Measurements from ENCODE around the gene NCK2.
"Not testable (repeated sequence)": the region's sequence is repeated elsewhere in the genome, so short reads cannot be mapped to it uniquely, and the experiment has no call there.

Gene NCK2

GRCh38 chr2:105771291-105771690, 26.6 kb downstream of the NCK2 start:
- H3K4me3 Mint-ChIP-seq, H3K27me3 Mint-ChIP-seq: not testable (repeated sequence)
- peaks cover 81% of the 10 kb centered on the region for H3K36me3 Mint-ChIP-seq (ENCODE audit: low read depth)

GRCh38 chr2:105771836-105772235, 27.1 kb downstream of the NCK2 start:
- Mint-ChIP-seq H3K36me3 (ENCODE audit: low read depth) (peaks cover 81% of the 10 kb centered on the region), H3K4me3 (no peak overlapping the region), H3K27ac (peak overlapping the region; percentile 93), H3K9me3 (no peaks in the 10 kb centered on the region), H3K27me3 (no peaks in the 10 kb centered on the region), H3K4me1 (ENCODE audit: low read depth) (peaks cover 95% of the 10 kb centered on the region)
- DNase-seq, result peak; percentile 19

More at GRCh38 chr2:105771291-105771690, 26.6 kb downstream of the NCK2 start:
- peak overlapping the region; percentile 93 for H3K27ac Mint-ChIP-seq
- peaks cover 95% of the 10 kb centered on the region for H3K4me1 Mint-ChIP-seq (ENCODE audit: low read depth)
- not testable (repeated sequence) for H3K9me3 Mint-ChIP-seq
- DNase-seq, result peak; percentile 21

DNA sequence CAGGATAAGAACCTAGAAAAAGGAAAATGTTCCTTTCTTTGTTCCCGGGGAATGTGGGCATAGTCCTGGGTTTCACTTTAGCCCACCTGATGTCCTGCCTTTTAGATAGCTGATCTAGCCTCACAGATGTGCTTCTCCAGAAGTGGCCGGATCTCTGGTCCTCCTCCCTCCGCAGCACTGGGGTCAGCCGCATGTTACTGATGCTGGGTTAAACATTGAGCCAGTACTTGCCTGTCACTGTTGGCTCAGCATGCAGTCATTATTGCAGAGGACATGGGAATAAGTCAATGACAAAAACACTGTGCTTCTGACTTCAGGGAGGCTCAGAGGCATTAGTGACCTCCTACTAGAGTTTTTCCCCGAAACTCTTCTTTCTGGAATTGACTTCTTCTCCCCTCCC, 27.6 kb downstream of the NCK2 start:
- Mint-ChIP-seq H3K4me1 (ENCODE audit: low read depth) (peaks cover 95% of the 10 kb centered on the region), H3K36me3 (ENCODE audit: low read depth) (peaks cover 79% of the 10 kb centered on the region), H3K9me3 (no peaks in the 10 kb centered on the region), H3K4me3 (peak overlapping the region; percentile 20), H3K27ac (peak overlapping the region; percentile 93), H3K27me3 (no peaks in the 10 kb centered on the region)
- peak; percentile 22 for DNase-seq

- Mint-ChIP-seq H3K27me3 (no peaks in the 10 kb centered on the region), H3K27ac (peak overlapping the region; percentile 93), H3K36me3 (ENCODE audit: low read depth) (peaks cover 78% of the 10 kb centered on the region), H3K4me3 (no peak overlapping the region), H3K4me1 (ENCODE audit: low read depth) (peaks cover 95% of the 10 kb centered on the region), H3K9me3 (no peaks in the 10 kb centered on the region)
- DNase-seq, result peak; percentile 27
These were observed 28.9 kb downstream of the NCK2 start for GRCh38 chr2:105773568-105773967.

DNA sequence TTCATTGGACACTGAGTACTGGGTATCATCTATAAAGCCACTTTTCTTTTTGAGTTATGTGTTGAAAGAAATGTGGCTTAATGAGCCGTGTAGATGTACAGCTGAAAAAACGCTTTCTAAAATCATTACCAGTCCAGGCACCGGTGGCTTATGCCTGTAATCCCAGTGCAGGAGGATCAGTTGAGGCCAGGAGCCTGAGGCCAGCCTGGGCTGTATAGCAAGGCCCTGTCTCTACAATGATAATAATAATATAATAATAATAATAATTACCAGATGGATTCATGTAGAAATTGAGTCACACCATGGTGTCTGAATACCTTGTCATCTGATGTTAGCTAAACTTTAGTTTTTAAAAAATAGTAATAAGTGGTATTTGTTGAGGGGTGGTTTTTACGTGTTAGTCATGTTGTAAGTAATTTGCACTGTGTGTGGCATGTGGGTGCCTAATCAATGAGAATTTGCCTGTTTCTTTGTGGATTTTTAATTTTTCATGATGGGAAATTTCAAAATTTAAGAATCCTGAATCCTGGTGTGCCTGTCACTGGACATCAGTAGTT, 30.1 kb downstream of the NCK2 start:
- peaks cover 93% of the 10 kb centered on the region for H3K4me1 Mint-ChIP-seq (ENCODE audit: low read depth)
- H3K36me3 Mint-ChIP-seq (ENCODE audit: low read depth), result peaks cover 72% of the 10 kb centered on the region
- H3K9me3 Mint-ChIP-seq, result no peaks in the 10 kb centered on the region
- H3K27ac Mint-ChIP-seq, result peak overlapping the region; percentile 93
- no peaks in the 10 kb centered on the region for H3K27me3 Mint-ChIP-seq
- peak overlapping the region; percentile 57 for H3K4me3 Mint-ChIP-seq
- peak; percentile 28 for DNase-seq

- H3K9me3 Mint-ChIP-seq, result no peaks in the 10 kb centered on the region
- H3K4me1 Mint-ChIP-seq (ENCODE audit: low read depth), result peaks cover 96% of the 10 kb centered on the region
- H3K27ac Mint-ChIP-seq, result peak overlapping the region; percentile 93
- peaks cover 80% of the 10 kb centered on the region for H3K36me3 Mint-ChIP-seq (ENCODE audit: low read depth)
- peak overlapping the region; percentile 56 for H3K4me3 Mint-ChIP-seq
- peak; percentile 53 for DNase-seq
- H3K27me3 Mint-ChIP-seq, result no peaks in the 10 kb centered on the region
These were observed 31.3 kb downstream of the NCK2 start for GRCh38 chr2:105775809-105776559.

GRCh38 chr2:105776560-105776928, 31.8 kb downstream of the NCK2 start:
- H3K27me3 Mint-ChIP-seq, result no peaks in the 10 kb centered on the region
- H3K27ac Mint-ChIP-seq, result peak overlapping the region; percentile 93
- H3K4me3 Mint-ChIP-seq, result peak overlapping the region; percentile 56
- H3K4me1 Mint-ChIP-seq (ENCODE audit: low read depth), result peaks cover 97% of the 10 kb centered on the region
- no peak for DNase-seq
- peaks cover 83% of the 10 kb centered on the region for H3K36me3 Mint-ChIP-seq (ENCODE audit: low read depth)
- H3K9me3 Mint-ChIP-seq, result no peaks in the 10 kb centered on the region

- Mint-ChIP-seq H3K4me1 (ENCODE audit: low read depth) (peaks cover 98% of the 10 kb centered on the region), H3K4me3 (peak overlapping the region; percentile 56), H3K36me3 (ENCODE audit: low read depth) (peaks cover 82% of the 10 kb centered on the region), H3K27ac (peak overlapping the region; percentile 93), H3K9me3 (no peaks in the 10 kb centered on the region), H3K27me3 (no peaks in the 10 kb centered on the region)
- DNase-seq, result peak; percentile 41
These were observed 32.3 kb downstream of the NCK2 start for GRCh38 chr2:105777031-105777482.

DNA sequence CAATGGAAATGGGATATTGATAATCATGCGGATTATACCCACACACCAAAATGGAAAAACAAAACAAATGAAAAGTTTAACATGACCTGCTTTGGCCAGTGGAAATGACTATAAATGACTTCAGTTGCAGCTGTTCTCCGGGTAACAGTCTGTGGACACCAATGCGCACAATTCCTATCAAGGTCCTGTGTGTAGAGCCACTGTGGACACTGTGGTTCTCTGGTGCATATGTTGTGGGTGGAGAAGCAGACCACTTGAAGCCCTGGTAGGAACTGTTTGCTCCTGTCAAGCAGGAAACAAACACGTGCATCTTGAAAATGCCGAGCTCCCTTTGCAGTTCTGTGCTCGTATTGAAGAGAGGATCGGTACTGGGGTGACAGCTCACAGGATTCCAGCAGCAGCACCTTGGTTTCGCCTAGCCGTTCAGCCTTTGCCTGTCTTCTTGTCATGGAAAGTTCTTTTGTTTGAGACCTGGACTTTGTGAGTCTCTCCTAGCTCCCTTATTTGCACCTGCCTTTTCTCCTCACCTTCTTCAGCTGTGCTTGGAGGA, 32.9 kb downstream of the NCK2 start:
- H3K9me3 Mint-ChIP-seq, result no peaks in the 10 kb centered on the region
- peaks cover 98% of the 10 kb centered on the region for H3K4me1 Mint-ChIP-seq (ENCODE audit: low read depth)
- H3K4me3 Mint-ChIP-seq, result peak overlapping the region; percentile 56
- H3K27ac Mint-ChIP-seq, result peak overlapping the region; percentile 93
- H3K36me3 Mint-ChIP-seq (ENCODE audit: low read depth), result peaks cover 81% of the 10 kb centered on the region
- peak; percentile 48 for DNase-seq
- H3K27me3 Mint-ChIP-seq, result no peaks in the 10 kb centered on the region

DNA sequence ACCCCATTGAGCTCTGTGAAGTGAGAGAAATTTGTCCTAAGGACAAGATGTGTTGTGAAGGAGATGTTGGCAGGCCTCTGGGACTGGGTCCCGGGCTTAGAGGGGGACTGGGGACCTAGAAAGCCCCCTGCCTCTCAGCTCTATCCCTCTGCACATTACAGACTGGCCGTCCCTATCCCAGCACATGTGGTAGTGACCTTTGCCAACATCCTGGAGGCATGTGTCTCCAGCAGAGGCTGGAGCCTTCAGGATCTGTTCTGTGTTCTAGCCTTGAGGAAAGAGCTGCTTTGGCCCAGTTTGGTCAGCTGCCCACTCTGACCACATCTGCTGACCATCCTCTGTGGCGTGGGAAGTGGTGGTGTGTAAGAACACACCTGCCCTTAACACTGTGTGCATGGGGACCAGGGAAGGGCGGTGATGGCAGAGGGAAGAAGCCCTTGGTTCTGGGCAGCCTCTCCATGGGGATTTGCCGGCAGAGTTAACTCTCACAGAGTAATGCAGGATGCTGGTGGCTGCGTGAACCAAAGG, 33.4 kb downstream of the NCK2 start:
- peak; percentile 31 for DNase-seq
- H3K9me3 Mint-ChIP-seq, result no peaks in the 10 kb centered on the region
- peak overlapping the region; percentile 56 for H3K4me3 Mint-ChIP-seq
- no peaks in the 10 kb centered on the region for H3K27me3 Mint-ChIP-seq
- peaks cover 98% of the 10 kb centered on the region for H3K4me1 Mint-ChIP-seq (ENCODE audit: low read depth)
- peak overlapping the region; percentile 93 for H3K27ac Mint-ChIP-seq
- H3K36me3 Mint-ChIP-seq (ENCODE audit: low read depth), result peaks cover 80% of the 10 kb centered on the region

DNA sequence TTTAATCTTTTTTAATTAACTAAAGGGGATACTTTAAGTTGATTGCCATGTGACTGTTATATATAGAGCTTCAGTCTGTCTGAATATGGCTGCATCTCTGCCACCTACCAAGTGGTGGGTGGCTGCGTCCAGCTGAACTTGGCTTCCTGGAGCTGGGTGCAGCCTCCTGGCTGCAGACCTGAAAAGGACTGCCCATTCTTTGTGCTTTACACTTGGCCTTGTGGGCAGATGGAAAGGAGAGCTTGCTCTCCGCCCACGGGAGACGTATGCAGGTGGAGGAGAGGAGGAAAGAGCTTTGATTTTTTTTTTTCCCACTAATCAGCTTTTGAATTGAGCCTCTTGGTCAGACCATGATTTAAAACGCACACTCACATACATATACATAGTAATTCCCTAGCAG, 34.7 kb downstream of the NCK2 start:
- Mint-ChIP-seq H3K27ac (peak overlapping the region; percentile 87), H3K4me1 (ENCODE audit: low read depth) (peaks cover 98% of the 10 kb centered on the region), H3K4me3 (no peak overlapping the region), H3K9me3 (no peaks in the 10 kb centered on the region), H3K27me3 (no peaks in the 10 kb centered on the region), H3K36me3 (ENCODE audit: low read depth) (peaks cover 80% of the 10 kb centered on the region)
- peak; percentile 28 for DNase-seq

DNA sequence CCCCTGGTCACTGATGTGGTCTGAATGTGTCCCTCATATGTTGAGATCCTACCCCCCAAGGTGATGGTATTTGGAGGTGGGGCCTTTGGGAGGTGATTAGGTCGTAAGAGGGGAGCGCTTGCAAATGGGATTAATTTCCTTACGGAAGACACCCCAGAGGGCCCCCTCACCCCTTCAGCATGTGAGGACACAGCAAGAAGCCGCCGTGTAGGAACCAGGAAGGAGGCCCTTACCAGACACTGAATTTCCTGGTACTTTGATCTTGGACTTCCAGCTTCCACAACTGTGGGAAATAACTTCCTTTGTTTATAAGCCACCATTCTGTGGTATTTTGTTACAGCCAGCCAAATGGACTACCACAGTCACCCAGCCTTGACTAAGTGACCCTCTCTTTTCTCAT, 35.9 kb downstream of the NCK2 start:
- H3K9me3 Mint-ChIP-seq, result no peaks in the 10 kb centered on the region
- peaks cover 81% of the 10 kb centered on the region for H3K36me3 Mint-ChIP-seq (ENCODE audit: low read depth)
- H3K27ac Mint-ChIP-seq, result peak overlapping the region; percentile 89
- H3K4me1 Mint-ChIP-seq (ENCODE audit: low read depth), result peaks cover 97% of the 10 kb centered on the region
- H3K27me3 Mint-ChIP-seq, result no peaks in the 10 kb centered on the region
- peak; percentile 24 for DNase-seq
- H3K4me3 Mint-ChIP-seq, result no peak overlapping the region

- DNase-seq, result peak; percentile 26
- Mint-ChIP-seq H3K4me3 (no peak overlapping the region), H3K4me1 (ENCODE audit: low read depth) (peaks cover 97% of the 10 kb centered on the region), H3K27me3 (no peaks in the 10 kb centered on the region), H3K9me3 (no peaks in the 10 kb centered on the region), H3K36me3 (ENCODE audit: low read depth) (peaks cover 78% of the 10 kb centered on the region), H3K27ac (peak overlapping the region; percentile 89)
These were observed 36.7 kb downstream of the NCK2 start for GRCh38 chr2:105781274-105781978.

GRCh38 chr2:105782123-105782522, 37.4 kb downstream of the NCK2 start:
- peak; percentile 39 for DNase-seq
- peaks cover 79% of the 10 kb centered on the region for H3K36me3 Mint-ChIP-seq (ENCODE audit: low read depth)
- H3K4me1 Mint-ChIP-seq (ENCODE audit: low read depth), result peaks cover 97% of the 10 kb centered on the region
- H3K27me3 Mint-ChIP-seq, result no peaks in the 10 kb centered on the region
- H3K9me3 Mint-ChIP-seq, result no peaks in the 10 kb centered on the region
- H3K4me3 Mint-ChIP-seq, result peak overlapping the region; percentile 57
- peak overlapping the region; percentile 89 for H3K27ac Mint-ChIP-seq
